Kidney epithelial cell (primary cell): ENCODE results near the gene ZKSCAN3. TPM values are rescaled to one million over a fixed set of nuclear protein-coding genes. Genes with fewer than 3 reads are reported as not detected.
A peak's percentile ranks its signal among the peaks of the same experiment; 100 is the strongest.
"Not testable (repeated sequence)": the region's sequence is repeated elsewhere in the genome, so short reads cannot be mapped to it uniquely, and the experiment has no call there.

Experiments
- DNase-seq: peaks from one replicate; pipeline ENCODE4 v3.0.0-alpha.2; 2010; ENCODE audit warnings: low read depth
- H3K27me3 ChIP-seq: 2 replicates; pipeline ENCODE4 v1.6.0; 2011; ENCODE audit warnings: low read length; ENCODE audit not compliant: control insufficient read depth, insufficient read depth
- H3K36me3 ChIP-seq: 2 replicates; pipeline ENCODE4 v1.5.1; 2011; ENCODE audit warnings: low read length; ENCODE audit not compliant: control insufficient read depth, insufficient read depth
- H3K4me3 ChIP-seq: 2 replicates; pipeline ENCODE4 v1.5.1; 2011; ENCODE audit warnings: low read depth, mild to moderate bottlenecking, control low read depth, low read length
- CTCF ChIP-seq: IDR thresholded peaks from 2 replicates; pipeline ENCODE4 v1.5.1; 2011; ENCODE audit warnings: mild to moderate bottlenecking, moderate library complexity, low read length, control low read depth, inconsistent platforms; ENCODE audit not compliant: insufficient read depth, poor library complexity, severe bottlenecking
- total RNA-seq: library from RNA; depleted of rRNA; stranded (reverse); fragments of >200 nt; gene quantifications from 2 replicates; pipeline ENCODE4 v1.2.3, GENCODE V29; 2015

ZKSCAN3 gene
- total RNA-seq, 1 donor from 2014 or later: 5.5 TPM

GRCh38 chr6:28355743-28356665 lies 6.3 kb downstream of the ZKSCAN3 start:
- DNase-seq: peak; percentile 68
- TF ChIP-seq CTCF: peak; percentile 71
- H3K27me3 ChIP-seq: no peaks in the 10 kb centered on the region

GRCh38 chr6:28356666-28357020 lies 6.9 kb downstream of the ZKSCAN3 start:
- no peak for DNase-seq
- no peak for TF ChIP-seq CTCF
- Histone ChIP-seq H3K4me3 (no peak overlapping the region), H3K27me3 (no peaks in the 10 kb centered on the region), H3K36me3 (no peaks in the 10 kb centered on the region)

More at GRCh38 chr6:28355743-28356665, 6.3 kb downstream of the ZKSCAN3 start:
- Histone ChIP-seq H3K36me3 (no peaks in the 10 kb centered on the region), H3K4me3 (peak overlapping the region; percentile 52)

- Histone ChIP-seq H3K27me3 (no peaks in the 10 kb centered on the region), H3K36me3 (no peaks in the 10 kb centered on the region), H3K4me3 (no peak overlapping the region)
- no peak for TF ChIP-seq CTCF
- DNase-seq: no peak
Observed at GRCh38 chr6:28357036-28357435, 7.3 kb downstream of the ZKSCAN3 start.

- not testable (repeated sequence) for DNase-seq, H3K27me3 ChIP-seq, H3K4me3 ChIP-seq, H3K36me3 ChIP-seq
Observed at GRCh38 chr6:28359562-28359961, 9.8 kb downstream of the ZKSCAN3 start.

- Histone ChIP-seq H3K36me3 (peaks cover 3% of the 10 kb centered on the region), H3K4me3 (no peak overlapping the region), H3K27me3 (no peaks in the 10 kb centered on the region)
- no peak for TF ChIP-seq CTCF
- no peak for DNase-seq
Observed at GRCh38 chr6:28360961-28361360, 11.2 kb downstream of the ZKSCAN3 start.

GRCh38 chr6:28365590-28365989 lies 15.8 kb downstream of the ZKSCAN3 start:
- not testable (repeated sequence) for H3K36me3 ChIP-seq, H3K27me3 ChIP-seq, H3K4me3 ChIP-seq, DNase-seq

GRCh38 chr6:28368522-28368921 lies 18.8 kb downstream of the ZKSCAN3 start:
- no peak for TF ChIP-seq CTCF
- no peaks in the 10 kb centered on the region for H3K27me3 ChIP-seq
- no peak for DNase-seq
- no peak overlapping the region for H3K4me3 ChIP-seq
- H3K36me3 ChIP-seq: no peaks in the 10 kb centered on the region
